Measurements from ENCODE around the gene TNFSF13B.

DNA sequence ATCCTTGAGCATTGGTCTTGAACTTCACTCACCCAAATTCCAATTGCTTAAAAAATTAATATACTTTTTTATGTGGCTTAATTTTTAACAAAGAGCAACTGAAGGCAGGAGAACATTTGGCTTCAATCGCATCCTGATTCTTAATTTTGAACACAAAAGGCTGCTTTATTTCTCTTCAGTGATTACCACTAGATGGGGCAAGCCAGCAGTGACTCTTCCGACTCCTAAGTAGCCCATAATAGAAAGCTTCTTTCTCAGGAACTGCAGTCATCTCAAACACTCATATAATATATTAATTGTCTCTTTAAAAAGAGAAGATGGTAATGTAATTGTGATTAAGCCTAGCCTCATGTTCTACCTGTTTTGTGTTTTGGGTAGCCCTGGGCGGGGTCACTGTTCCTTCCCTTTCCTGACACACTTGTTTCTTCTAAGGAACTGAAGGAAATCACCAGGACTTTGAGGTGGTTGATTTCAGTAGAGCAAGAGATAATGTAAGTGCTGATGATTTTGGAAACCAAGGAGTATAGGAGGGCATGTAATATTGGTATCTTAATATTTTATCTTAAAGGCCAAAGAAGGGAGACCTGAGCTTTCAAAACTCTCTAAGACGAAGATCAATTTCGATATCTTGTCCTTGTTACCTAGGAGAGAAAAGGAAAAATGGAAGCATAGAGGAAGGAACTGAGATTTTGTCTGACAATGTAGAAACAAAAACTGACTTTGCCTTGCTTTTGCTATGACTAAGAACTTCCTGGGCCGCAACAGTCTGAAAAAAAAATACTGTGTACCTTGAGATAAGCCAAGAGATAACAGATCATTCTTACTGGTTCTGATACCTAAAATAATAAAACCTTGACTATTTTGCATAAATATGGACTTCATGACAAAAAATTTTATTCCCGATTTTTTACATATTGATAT is 73.1 kb downstream of the TNFSF13B start:
- TF ChIP-seq POLR2A (IDR thresholded peaks at IDR 0.05; ENCODE audit: low read depth, low read length) (no peak), POLR2AphosphoS5 (IDR thresholded peaks at IDR 0.05; ENCODE audit: insufficient read depth, low read depth, low read length) (no peak), FOS (IDR thresholded peaks at IDR 0.05; ENCODE audit: borderline replicate concordance, insufficient read depth, low read length) (no peak), EZH2 (IDR thresholded peaks at IDR 0.05; ENCODE audit: borderline replicate concordance, low read depth, low read length, severe bottlenecking) (no peak), MYC (IDR thresholded peaks at IDR 0.05; ENCODE audit: low read depth, low read length) (no peak), JUN (IDR thresholded peaks at IDR 0.05; ENCODE audit: borderline replicate concordance, insufficient read depth, insufficient read length, low read depth) (no peak), GATA2 (IDR thresholded peaks at IDR 0.05; ENCODE audit: insufficient read depth, insufficient read length, low read depth, low read length) (no peak)
- TF ChIP-seq, protein P1, sequence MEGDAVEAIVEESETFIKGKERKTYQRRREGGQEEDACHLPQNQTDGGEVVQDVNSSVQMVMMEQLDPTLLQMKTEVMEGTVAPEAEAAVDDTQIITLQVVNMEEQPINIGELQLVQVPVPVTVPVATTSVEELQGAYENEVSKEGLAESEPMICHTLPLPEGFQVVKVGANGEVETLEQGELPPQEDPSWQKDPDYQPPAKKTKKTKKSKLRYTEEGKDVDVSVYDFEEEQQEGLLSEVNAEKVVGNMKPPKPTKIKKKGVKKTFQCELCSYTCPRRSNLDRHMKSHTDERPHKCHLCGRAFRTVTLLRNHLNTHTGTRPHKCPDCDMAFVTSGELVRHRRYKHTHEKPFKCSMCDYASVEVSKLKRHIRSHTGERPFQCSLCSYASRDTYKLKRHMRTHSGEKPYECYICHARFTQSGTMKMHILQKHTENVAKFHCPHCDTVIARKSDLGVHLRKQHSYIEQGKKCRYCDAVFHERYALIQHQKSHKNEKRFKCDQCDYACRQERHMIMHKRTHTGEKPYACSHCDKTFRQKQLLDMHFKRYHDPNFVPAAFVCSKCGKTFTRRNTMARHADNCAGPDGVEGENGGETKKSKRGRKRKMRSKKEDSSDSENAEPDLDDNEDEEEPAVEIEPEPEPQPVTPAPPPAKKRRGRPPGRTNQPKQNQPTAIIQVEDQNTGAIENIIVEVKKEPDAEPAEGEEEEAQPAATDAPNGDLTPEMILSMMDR (IDR thresholded peaks at IDR 0.05; ENCODE audit: extremely low read depth in 1 of 2, insufficient read depth in 1 of 2, low read depth in 1 of 2, low read length in 2 of 2) = peak; percentile 14 to 31
- TF ChIP-seq, protein P2, sequence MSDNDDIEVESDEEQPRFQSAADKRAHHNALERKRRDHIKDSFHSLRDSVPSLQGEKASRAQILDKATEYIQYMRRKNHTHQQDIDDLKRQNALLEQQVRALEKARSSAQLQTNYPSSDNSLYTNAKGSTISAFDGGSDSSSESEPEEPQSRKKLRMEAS (IDR thresholded peaks at IDR 0.05; ENCODE audit: insufficient read depth, insufficient read length) = no peak
